ENCODE results near the gene CLK1.

DNA sequence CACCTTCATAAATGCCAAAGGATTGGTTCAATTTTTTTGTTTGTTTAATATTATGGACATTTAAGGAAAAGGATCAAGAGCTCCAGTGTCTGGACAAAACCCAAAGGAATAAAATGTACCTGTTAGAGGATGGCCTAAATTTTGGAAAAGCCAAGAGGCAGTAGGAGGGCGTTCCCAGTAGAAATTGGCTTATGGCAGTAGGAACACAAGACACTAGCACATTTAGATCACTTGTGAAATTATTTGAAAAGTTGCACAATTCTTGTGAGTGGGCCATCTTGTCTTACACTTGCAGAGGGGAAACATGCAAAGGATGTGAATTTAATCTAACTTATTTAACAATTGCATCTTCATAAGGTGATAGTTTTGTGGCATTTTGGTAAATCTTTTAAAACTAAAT is 49.5 kb downstream of the CLK1 start:
- TF ChIP-seq, protein P1, sequence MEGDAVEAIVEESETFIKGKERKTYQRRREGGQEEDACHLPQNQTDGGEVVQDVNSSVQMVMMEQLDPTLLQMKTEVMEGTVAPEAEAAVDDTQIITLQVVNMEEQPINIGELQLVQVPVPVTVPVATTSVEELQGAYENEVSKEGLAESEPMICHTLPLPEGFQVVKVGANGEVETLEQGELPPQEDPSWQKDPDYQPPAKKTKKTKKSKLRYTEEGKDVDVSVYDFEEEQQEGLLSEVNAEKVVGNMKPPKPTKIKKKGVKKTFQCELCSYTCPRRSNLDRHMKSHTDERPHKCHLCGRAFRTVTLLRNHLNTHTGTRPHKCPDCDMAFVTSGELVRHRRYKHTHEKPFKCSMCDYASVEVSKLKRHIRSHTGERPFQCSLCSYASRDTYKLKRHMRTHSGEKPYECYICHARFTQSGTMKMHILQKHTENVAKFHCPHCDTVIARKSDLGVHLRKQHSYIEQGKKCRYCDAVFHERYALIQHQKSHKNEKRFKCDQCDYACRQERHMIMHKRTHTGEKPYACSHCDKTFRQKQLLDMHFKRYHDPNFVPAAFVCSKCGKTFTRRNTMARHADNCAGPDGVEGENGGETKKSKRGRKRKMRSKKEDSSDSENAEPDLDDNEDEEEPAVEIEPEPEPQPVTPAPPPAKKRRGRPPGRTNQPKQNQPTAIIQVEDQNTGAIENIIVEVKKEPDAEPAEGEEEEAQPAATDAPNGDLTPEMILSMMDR (IDR thresholded peaks at IDR 0.05; ENCODE audit: insufficient read depth, low read length) = no peak
- TF ChIP-seq REST (IDR thresholded peaks at IDR 0.05; ENCODE audit: insufficient replicate concordance, low read depth) (no peak), POLR2AphosphoS5 (IDR thresholded peaks at IDR 0.05; ENCODE audit: low read depth) (no peak), SPI1 (IDR thresholded peaks at IDR 0.05; ENCODE audit: borderline replicate concordance, low read depth) (no peak)
